BJ (cell line): ENCODE results near the gene FNBP1. TPM values are rescaled to one million over a fixed set of nuclear protein-coding genes. Genes with fewer than 3 reads are reported as not detected.

Experiments
- CTCF ChIA-PET: fragments of 350-600 bp; formaldehyde crosslinking; extraction: SDS; loops from one replicate; lab custom pipeline; 2021; ENCODE audit warnings: antibody characterized with exemption, inconsistent platforms; lab: Yijun Ruan, JAX
- POLR2A ChIA-PET: fragments of 300-600 bp; sonication (Branson Sonifier 250); formaldehyde crosslinking; extraction: SDS; loops from one replicate; lab custom pipeline; 2021; ENCODE audit warnings: antibody characterized with exemption; lab: Charles Lee
- DNase-seq: peaks from one replicate; pipeline ENCODE4 v3.0.0-alpha.2; 2011; ENCODE audit warnings: low read depth
- H3K27me3 ChIP-seq: 2 replicates; pipeline ENCODE4 v1.6.0; 2011; ENCODE audit warnings: low read length; ENCODE audit not compliant: control insufficient read depth, insufficient read depth
- H3K36me3 ChIP-seq: 2 replicates; pipeline ENCODE4 v1.5.1; 2011; ENCODE audit warnings: low read length; ENCODE audit not compliant: control insufficient read depth, insufficient read depth
- H3K4me3 ChIP-seq: 2 replicates; pipeline ENCODE4 v1.5.1; 2011; ENCODE audit warnings: low read depth, mild to moderate bottlenecking, control low read depth, low read length
- CTCF ChIP-seq: IDR thresholded peaks from 2 replicates; pipeline ENCODE4 v1.5.1; 2011; ENCODE audit warnings: low read depth, mild to moderate bottlenecking, control low read depth, inconsistent platforms, low read length, moderate library complexity; ENCODE audit not compliant: insufficient read depth
- polyA plus RNA-seq: library from polyadenylated mRNA; depleted of rRNA; stranded (reverse); fragments of >200 nt; gene quantifications from 2 replicates; pipeline ENCODE4 v1.2.3, GENCODE V29; 2011

FNBP1 gene
- polyA plus RNA-seq, 1 experiment: 7.8 TPM

- peak; percentile 43 for TF ChIP-seq CTCF
- H3K36me3 ChIP-seq: peaks cover 10% of the 10 kb centered on the region
- ChIA-PET POLR2A (interaction anchor here (0.6 kb wide), 1 partner anchor 188 kb away, joined by 3 read pairs; no protein-coding TSS in a partner anchor), CTCF (interaction anchor here (0.6 to 2.5 kb wide), 22 partner anchors 13 to 357 kb away, joined by 3 to 9 read pairs (median 4); partner anchors contain the start of genes FNBP1 and GPR107)
- no peak overlapping the region for H3K4me3 ChIP-seq
- DNase-seq: no peak
- no peaks in the 10 kb centered on the region for H3K27me3 ChIP-seq
These were observed 157.8 kb downstream of the FNBP1 start for GRCh38 chr9:129885018-129885669.

DNA sequence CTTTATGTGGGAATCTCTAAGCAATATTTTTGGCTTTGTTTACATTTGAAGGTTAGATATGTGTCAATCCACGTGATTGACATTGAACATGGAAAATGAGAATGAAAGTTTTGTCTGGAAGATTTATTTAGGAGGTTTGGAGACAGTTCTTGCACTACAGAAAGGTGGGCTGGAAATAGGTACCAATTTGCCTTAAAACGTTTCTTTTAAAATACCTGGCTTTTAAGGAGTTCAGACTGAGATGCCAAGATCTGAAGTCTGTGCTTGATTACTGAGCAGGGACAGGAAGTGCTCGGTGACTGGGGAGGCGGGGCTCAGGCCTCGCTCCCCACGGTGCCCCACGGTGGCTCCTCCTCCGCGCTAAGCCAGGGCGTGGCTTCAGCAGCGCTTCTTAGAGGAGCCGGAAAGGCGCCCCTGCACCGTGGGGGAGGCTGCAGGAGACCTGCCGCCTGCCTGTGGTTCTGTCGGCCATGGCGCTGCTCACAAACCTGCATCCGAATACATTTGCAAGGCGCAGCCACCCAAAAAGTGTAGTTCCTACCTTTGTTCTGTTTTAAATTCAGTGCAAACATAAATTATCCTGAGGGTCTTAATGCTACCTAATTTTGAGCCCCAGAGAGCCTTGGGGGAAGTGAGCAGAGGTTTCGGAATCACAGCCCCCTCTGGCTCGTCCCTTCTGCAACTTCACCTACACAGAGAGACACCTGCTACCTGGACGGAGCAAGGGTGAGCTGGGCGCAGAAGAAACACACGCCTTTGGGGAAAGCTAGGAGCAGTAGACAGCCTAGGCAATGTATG, 158.6 kb downstream of the FNBP1 start:
- CTCF ChIA-PET: interaction anchor here (0.6 to 2.5 kb wide), 18 partner anchors 18 to 219 kb away, joined by 3 to 9 read pairs (median 4); partner anchors contain the start of genes FNBP1 and GPR107
- H3K4me3 ChIP-seq: no peak overlapping the region
- H3K36me3 ChIP-seq: peaks cover 12% of the 10 kb centered on the region
- peak; percentile 48 for DNase-seq
- TF ChIP-seq CTCF: no peak
- POLR2A ChIA-PET: no interaction called here
- no peaks in the 10 kb centered on the region for H3K27me3 ChIP-seq

GRCh38 chr9:129881547-129882324, 161.3 kb downstream of the FNBP1 start:
- CTCF ChIA-PET: no interaction called here

GRCh38 chr9:129880654-129881546, 162.1 kb downstream of the FNBP1 start:
- POLR2A ChIA-PET: no interaction called here
- no peak for DNase-seq

More at GRCh38 chr9:129881547-129882324, 161.3 kb downstream of the FNBP1 start:
- DNase-seq: no peak
- H3K36me3 ChIP-seq: peaks cover 14% of the 10 kb centered on the region
- TF ChIP-seq CTCF: no peak
- POLR2A ChIA-PET: no interaction called here
- no peak overlapping the region for H3K4me3 ChIP-seq
- no peaks in the 10 kb centered on the region for H3K27me3 ChIP-seq

More at GRCh38 chr9:129880654-129881546, 162.1 kb downstream of the FNBP1 start:
- TF ChIP-seq CTCF: no peak
- CTCF ChIA-PET: no interaction called here
- H3K36me3 ChIP-seq: peaks cover 17% of the 10 kb centered on the region
- H3K4me3 ChIP-seq: no peak overlapping the region
- H3K27me3 ChIP-seq: no peaks in the 10 kb centered on the region
